NCI-H510A treated with DMSO at 0.1 percent for 48 hours (cell line): ENCODE measurements around the gene SPAG16.
"Not testable (repeated sequence)": the region's sequence is repeated elsewhere in the genome, so short reads cannot be mapped to it uniquely, and the experiment has no call there.

Experiments used
- DNase-seq: peaks from one replicate; lab custom pipeline; 2025; lab: John Stamatoyannopoulos, UW

Gene SPAG16

GRCh38 chr2:213691351-213691750 lies 407.1 kb downstream of the SPAG16 start:
- DNase-seq = no peak

- DNase-seq = no peak
Measured at GRCh38 chr2:213696442-213696841, 412.2 kb downstream of the SPAG16 start.

GRCh38 chr2:213701365-213701764 lies 417.1 kb downstream of the SPAG16 start:
- DNase-seq = not testable (repeated sequence)

DNA sequence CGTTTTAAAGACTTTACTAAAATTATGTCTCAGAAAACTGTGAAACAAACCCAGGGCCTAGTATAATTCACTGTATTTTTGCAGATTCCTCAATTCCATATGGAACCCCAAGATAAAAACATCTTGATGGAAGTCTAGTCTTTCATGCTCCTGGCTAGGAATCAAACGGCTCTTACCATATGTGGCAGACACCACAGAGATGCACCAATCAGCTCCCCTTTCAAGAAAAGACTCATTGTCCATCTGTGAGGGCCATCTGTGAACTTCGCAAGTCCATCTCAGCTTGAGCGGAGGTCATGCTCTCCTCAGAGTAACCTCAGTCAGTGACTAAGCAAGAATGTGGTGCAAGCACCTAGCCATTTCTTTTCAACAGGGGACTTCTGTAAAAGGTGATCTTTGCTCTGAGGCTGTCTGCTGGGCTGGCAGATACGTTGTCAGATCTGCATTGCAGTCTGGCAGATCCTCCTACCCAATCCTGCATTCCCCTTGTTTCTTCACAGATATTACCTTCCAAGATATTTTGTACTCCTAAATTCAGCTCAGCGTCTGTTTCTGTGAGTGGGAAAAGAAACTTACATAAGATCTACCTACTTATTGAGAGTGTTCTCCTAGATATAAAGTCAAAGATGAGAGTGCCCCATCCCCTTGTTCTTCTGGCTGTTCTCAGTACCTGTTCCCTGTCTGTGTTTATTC lies 419.3 kb downstream of the SPAG16 start:
- DNase-seq = no peak

GRCh38 chr2:213710164-213710563 lies 425.9 kb downstream of the SPAG16 start:
- DNase-seq = no peak

- DNase-seq = not testable (repeated sequence)
Measured at GRCh38 chr2:213718411-213718810, 434.1 kb downstream of the SPAG16 start.

DNA sequence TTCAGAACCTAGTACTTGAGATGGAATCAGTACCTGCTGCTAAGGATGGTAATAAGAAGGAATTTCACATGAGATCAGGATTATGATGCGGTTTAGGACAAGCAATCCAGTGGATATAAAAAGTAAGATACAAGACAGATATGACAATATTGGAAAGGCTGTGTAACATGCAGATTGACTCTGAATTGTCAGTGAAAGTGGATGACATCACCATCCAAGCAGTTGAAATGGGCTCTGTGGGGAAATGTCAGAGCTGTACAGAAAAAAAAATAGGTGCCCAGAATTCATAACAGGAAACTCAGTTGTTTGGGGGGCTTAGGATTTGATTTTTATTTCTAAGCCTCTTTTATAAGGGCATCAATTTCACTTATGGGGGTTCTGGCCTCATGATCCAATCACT lies 438.3 kb downstream of the SPAG16 start:
- no peak for DNase-seq

DNA sequence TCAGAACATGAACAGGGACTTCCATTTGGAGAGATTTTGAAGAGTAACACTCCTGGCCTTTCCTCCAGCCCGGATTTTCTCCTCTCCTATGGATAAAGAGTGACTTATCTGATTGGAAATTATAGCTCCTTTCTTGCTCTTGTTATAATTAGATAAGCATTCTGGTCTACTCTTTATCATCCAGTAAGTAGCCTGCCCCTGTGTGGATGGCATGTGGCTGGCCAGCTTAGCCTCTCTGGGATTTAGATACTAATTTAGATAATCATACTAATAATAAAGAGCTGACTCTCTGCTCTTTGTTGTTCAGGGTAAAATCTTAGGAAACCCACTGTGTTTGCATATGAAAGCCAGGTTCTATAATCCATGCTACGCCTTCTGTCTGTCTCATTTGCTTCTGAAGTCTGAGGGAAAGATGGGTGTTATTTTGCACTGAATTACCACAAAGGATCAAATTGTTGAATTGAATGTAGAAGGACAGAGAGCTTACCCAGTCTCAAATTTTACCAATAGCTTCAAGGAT lies 438.8 kb downstream of the SPAG16 start:
- no peak for DNase-seq

DNA sequence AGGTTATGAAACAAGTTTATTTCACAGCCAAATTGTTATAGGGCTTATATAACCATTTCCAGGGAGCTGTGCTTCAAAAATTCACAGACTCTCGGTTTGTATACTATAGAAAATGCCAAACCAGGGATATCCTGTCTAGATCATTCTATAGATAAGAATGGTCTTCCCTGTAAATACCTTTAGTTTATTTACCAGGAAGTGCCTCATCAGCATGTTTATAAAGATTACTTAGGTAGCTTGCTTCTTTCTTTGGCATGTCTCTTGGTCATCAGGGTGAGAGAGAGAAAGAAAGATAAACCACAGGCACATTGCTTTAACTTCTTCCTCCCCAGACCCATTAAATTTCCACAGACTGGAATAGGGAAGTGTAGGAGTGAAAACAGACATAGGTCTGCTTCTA lies 439.4 kb downstream of the SPAG16 start:
- no peak for DNase-seq

DNA sequence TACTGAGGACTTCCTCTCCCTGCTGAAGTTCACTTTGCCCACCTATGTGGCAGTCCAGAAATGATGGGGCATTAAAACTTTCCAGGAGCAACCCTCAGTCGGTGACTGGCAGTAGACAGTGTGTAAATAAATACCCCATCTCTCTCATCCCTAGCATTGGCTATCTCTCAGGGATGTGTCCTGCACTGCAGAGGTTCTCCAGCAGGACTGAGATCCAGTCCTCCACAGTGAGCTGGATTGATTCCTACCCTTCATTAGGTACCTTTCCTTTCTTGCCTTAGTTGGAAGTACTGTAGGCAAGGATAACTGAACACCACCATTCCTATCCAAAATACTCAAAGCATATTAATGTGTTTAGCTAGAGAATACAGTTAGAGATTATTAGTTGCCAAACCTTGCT lies 441.8 kb downstream of the SPAG16 start:
- DNase-seq = no peak

DNA sequence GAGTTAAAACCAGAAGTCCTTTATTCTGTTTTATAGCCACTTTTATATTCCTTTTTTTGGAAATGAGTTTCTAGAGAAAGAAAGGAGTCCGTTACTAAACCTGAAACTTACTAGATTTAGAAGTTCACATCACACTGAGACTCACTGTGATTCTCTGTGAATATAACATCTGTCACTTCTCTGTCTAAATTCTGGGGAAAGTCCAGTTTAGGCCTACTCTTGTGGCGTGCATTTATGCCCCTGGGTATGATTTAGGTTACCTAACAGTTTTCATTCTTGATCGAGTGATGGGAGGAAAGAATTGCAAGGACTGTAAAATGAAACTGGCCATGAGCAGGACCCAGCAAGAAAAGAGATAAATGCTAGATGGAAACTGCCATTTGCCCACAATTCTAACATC lies 449.6 kb downstream of the SPAG16 start:
- no peak for DNase-seq

DNA sequence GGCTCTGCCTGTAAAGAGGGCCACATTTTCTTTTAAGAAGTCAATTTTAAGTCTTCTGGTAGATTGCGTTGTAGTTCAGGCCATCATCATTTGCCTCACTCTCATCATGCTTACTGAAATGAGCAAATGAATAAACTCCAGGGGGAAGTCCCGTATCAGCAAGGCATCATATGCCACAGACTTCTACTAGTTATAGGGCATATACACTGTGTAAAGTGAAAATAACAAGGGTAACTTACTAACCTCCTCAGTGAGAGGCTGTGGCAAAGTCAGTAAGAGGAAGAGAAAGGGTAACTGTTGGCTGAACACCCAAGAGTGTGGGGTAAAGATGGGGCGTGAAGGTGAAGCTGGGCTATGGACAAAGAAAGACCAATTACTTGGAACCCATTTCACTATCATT lies 456.2 kb downstream of the SPAG16 start:
- DNase-seq = no peak

DNA sequence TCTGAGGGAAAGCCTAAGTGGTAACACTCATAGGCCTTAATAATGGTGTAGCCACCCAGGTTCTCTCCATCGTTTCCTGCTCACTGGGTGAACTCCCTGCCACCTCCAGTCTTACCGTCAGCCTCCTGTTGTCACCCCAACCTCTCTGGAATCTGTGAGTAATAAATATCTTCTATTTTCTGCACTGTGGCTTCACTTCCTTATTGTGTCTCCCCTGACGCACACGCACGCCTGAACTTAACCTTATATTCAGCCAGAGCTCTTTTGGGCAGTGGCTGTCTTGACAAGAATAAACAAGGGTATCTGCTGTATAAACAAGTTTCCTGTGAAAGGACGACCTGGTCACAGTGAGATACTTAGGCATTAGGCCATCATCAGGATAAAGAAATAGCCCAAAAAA lies 467.2 kb downstream of the SPAG16 start:
- DNase-seq = no peak

GRCh38 chr2:213752575-213752974 lies 468.3 kb downstream of the SPAG16 start:
- DNase-seq = no peak

DNA sequence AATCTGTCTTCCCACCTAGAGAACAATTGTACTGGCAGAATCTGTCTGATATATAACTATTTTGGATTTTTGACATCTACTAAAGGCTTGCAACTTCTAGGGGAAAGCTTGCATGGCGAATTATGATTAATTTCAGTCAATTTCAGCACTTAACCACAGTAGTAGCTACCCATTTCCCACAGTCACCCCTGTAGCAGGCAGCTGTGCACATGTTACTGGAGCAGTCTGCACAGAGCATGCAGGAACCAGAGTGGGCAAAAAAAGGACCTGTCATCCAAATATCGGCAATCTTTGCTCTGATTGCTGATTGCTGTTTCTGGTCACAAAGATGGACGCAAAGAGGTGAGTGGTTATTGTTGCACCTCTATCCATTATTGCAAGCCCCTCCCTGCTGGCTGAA lies 473.3 kb downstream of the SPAG16 start:
- no peak for DNase-seq

DNA sequence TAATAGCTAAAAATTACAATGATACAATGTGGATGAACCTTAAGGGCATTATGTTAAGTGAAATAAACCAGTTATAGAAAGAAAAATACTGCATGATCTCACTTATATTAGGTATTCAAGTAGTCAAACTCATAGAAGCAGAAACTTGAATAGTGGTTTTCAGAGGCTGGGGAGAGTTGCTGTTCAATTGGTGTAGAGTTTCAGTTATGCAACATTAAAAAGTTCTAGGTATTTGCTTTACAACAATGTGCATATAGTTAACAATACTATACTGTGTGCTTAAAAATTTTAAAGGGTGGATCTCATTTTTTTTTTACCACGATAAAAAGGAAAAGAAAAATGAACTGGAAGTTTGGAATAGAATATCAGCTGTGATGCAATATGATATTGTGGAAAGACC lies 479.1 kb downstream of the SPAG16 start:
- no peak for DNase-seq

DNA sequence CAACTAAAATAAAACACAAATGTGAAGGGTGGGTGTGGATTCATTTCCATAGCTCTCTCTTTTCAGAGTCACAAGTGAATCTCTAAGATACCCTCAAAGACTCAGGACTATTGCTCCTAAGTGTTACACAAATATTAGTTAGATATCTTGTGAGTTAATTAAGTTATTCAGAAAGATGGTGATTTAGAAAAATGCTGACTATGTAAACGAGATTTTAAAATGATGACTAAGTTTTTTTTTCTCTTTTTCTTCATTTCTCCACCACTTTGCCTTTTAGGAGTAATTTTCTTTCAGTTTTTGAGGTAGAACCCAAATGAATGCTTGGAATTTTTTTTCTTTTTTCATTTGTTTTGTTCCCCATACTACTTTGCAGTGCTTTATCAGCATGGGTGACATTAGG lies 479.7 kb downstream of the SPAG16 start:
- no peak for DNase-seq

GRCh38 chr2:213764849-213765248 lies 480.6 kb downstream of the SPAG16 start:
- DNase-seq = no peak

DNA sequence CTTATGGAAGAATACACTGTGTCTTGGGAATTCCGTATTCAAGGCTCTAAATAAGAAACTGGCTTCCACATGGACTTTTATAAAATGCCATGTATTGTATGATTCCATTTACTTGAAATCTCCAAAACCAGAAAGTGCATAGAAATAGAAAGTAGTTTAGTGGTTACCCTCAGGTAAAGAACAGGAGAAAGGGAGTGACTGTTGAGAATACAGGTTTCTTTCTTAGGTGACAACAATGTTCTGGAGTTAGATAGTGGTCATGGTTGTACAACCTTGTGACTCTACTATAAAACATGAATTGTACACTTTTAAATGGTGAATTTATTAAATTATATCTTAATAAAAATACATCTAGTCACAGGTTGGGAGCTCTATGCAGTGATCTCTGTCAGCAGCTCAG lies 481.8 kb downstream of the SPAG16 start:
- no peak for DNase-seq

DNA sequence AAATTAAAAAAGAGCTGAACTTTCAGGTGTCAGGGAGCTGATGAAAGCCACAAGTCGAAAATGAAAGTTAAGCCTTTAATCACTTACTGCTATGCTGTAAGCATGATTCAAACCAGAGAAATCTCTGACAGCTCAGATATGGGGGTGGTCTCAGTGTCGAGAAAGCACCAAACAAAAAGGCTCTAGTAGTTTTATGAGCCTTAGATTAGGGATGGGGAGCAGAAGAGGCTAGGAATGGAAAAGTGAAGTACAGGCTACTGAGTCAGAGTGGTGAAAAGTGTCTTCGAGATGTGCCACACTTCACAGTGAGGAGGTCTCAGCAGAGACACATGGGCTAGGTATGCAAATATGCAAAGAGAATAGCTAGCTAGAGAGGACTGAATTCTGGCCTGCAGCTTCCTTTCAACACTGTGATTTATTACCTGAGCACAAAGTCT lies 482.2 kb downstream of the SPAG16 start:
- no peak for DNase-seq

GRCh38 chr2:213787869-213788268 lies 503.6 kb downstream of the SPAG16 start:
- DNase-seq = no peak

GRCh38 chr2:213789940-213790339 lies 505.7 kb downstream of the SPAG16 start:
- DNase-seq = no peak

DNA sequence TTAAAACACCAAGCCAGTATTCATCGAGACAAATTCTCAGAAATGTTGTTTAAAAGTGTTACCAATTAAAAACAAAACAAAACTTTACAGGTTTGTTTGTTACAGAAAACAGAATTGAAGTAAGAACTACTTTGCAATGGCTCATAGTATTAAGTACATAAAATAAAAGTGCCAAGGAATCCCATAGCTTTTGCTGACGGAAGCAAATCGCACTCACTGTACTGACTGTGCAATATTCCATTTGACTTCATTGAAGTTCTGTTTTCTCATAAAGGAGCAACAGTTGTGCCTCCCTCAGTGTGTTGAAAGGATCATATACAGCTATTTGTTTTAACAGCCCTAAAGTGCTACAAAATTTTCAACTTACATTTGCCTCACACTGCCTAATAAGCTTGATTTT lies 507.8 kb downstream of the SPAG16 start:
- no peak for DNase-seq

DNA sequence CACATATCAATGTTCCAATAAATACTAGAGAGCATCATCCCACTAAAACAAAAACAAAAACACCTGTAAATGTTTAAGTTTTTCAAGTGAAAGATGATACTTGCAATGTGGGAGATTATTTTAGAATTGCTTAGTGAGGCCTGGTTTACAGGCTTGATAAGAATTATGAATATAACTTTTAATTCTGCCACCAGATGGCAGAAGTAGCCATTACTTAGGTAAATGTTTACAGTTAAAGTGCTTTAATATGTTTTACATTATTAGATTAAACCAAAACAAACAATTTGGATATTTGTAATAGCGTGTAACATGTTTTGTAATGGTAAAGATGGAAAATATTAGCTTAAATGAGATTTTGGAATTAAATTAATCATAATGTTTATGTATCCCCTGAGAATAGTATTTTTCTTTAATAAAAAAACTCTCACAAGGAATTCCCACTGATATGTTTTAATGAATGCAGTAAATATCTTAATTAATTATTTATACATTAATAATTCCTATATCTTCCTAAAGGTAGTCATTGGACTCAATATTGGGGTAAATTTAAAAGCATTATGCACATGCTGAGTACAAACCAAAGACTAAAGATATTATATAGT lies 522.0 kb downstream of the SPAG16 start:
- DNase-seq = peak; percentile 7
